Measurements from ENCODE around the gene NFKBIA. TPM values are rescaled to one million over a fixed set of nuclear protein-coding genes. Genes with fewer than 3 reads are reported as not detected.

NFKBIA gene
- total and polyA plus RNA-seq, 11 donors = 42.7 to 193 (median 64.3) TPM

DNA sequence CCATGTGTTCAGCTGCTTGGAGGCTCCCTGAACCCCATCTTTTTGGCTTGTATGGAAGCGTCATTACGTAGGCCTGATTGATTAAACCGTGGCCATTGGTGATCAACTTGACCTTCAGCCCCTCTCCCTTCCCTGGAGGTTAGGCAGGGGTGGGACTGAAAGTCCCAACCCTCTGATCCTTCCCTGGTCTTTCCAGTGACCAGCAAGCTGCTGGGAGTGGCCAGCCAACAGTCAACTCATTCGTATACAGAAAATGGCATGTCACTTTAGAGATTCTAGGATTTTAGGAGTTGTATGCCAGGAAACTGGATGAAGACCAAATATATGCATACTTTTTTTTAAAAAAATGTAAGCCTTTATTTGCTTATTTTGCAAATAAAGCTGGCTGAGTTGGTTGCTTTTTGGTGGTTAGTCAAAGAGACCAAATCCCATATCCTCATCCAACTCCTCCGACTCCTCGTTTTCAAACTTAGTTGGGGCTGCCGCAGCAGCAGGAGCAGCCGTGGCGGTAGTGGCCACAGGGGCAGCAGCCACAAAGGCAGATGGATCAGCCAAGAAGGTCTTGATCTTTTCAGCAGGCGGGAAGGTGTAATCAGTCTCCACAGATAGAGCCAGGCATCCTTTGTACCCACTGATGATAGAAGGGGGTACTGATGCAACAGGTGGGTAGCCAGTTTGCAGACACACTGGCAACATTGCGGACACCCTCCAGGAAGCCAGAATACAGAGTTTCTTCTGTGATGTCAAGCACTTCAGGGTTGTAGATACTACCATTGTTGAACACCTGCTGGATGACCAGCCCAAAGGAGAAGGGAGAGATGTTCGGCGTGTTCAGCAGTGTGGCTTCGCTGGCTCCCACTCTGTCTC is 16.6 kb downstream of the NFKBIA start:
- H3K36me3 ChIP-seq = no peaks in the 10 kb centered on the region
- TF ChIP-seq POLR2A (IDR thresholded peaks at IDR 0.05) (no peak), CTCF (IDR thresholded peaks at IDR 0.05) (no peak)
- H3K27ac ChIP-seq = peak overlapping the region in 2 of 12 donors; percentile 71 to 91
- no peaks in the 10 kb centered on the region for H3K27me3 ChIP-seq
- DNase-seq (no peak), ATAC-seq (no peak)
- no peaks in the 10 kb centered on the region for H3K9me3 ChIP-seq
- H3K4me3 ChIP-seq = no peak overlapping the region
- intact Hi-C loops (cut with DNase I) = loop anchor here in 6 of 10 donors (5.0 kb wide), 2 partner anchors 46 to 96 kb away; partner anchors contain the start of gene PSMA6 (in 4 of the 6)
- 94 to 96% (median 95%) methylated on average over 13 to 14 of the region's 14 CpGs for WGBS, 4 donors
- peaks cover 9 to 39% (median 27%) of the 10 kb centered on the region in 12 donors for H3K4me1 ChIP-seq

GRCh38 chr14:35387219-35387618 is 17.3 kb downstream of the NFKBIA start:
- 85 to 90% (median 88%) methylated on average over 7 of the region's 7 CpGs for WGBS, 4 donors
- Histone ChIP-seq H3K36me3 (no peaks in the 10 kb centered on the region), H3K9me3 (no peaks in the 10 kb centered on the region), H3K27me3 (no peaks in the 10 kb centered on the region), H3K4me1 (peaks cover 9 to 39% (median 27%) of the 10 kb centered on the region in 12 donors), H3K27ac (peak overlapping the region in 10 of 12 donors; percentile 70 to 95 (median 86)), H3K4me3 (no peak overlapping the region)
- ATAC-seq (no peak), DNase-seq (no peak)
- TF ChIP-seq POLR2A (IDR thresholded peaks at IDR 0.05) (no peak), CTCF (IDR thresholded peaks at IDR 0.05) (no peak)
- intact Hi-C loops (cut with DNase I) = loop anchor here in 6 of 10 donors (5.0 kb wide), 2 partner anchors 45 to 95 kb away; partner anchors contain the start of gene PSMA6 (in 4 of the 6)

- DNase-seq = peak in 2 of 5 donors; percentile 54 to 70
- H3K4me3 ChIP-seq = no peak overlapping the region
- intact Hi-C loops (cut with DNase I) = loop anchor here in 6 of 10 donors (5.0 kb wide), 2 partner anchors 44 to 94 kb away; partner anchors contain the start of gene PSMA6 (in 4 of the 6)
- H3K36me3 ChIP-seq = no peaks in the 10 kb centered on the region
- H3K9me3 ChIP-seq = no peaks in the 10 kb centered on the region
- no peaks in the 10 kb centered on the region for H3K27me3 ChIP-seq
- peak; percentile 21 to 68 (median 54) for ATAC-seq
- WGBS, 4 donors = 55 to 66% (median 59%) methylated on average over 12 of the region's 12 CpGs
- H3K27ac ChIP-seq = peak overlapping the region; percentile 61 to 95 (median 84)
- peaks cover 9 to 39% (median 27%) of the 10 kb centered on the region in 12 donors for H3K4me1 ChIP-seq
- no peak for TF ChIP-seq POLR2A (IDR thresholded peaks at IDR 0.05)
- no peak for TF ChIP-seq CTCF (IDR thresholded peaks at IDR 0.05)
These were observed 17.9 kb downstream of the NFKBIA start for GRCh38 chr14:35386673-35387125.

All from heart left ventricle (tissue), 16 donors.